Karpas-422 (cell line): ENCODE measurements around the gene PRKN. TPM values are rescaled to one million over a fixed set of nuclear protein-coding genes. Genes with fewer than 3 reads are reported as not detected.

Source experiments
- DNase-seq: peaks from one replicate; pipeline ENCODE4 v3.0.0-alpha.2; 2015
- H2AFZ ChIP-seq: fragments of 200-600 bp; sonication (generic); 2 replicates; pipeline ENCODE4 v1.6.1; 2014; ENCODE audit warnings: antibody characterized with exemption, low read length, mixed read lengths
- H3K27ac ChIP-seq: fragments of 200-600 bp; sonication (generic); 2 replicates; pipeline ENCODE4 v1.5.1; 2014; ENCODE audit warnings: mild to moderate bottlenecking, low read length, moderate library complexity
- H3K27me3 ChIP-seq: fragments of 200-600 bp; sonication (generic); 2 replicates; pipeline ENCODE4 v1.6.1; 2014; ENCODE audit warnings: low read length, mixed read lengths
- H3K36me3 ChIP-seq: fragments of 200-600 bp; sonication (generic); 2 replicates; pipeline ENCODE4 v1.6.1; 2014; ENCODE audit warnings: low read length, mixed read lengths; ENCODE audit not compliant: insufficient read depth
- H3K4me1 ChIP-seq: fragments of 200-600 bp; sonication (generic); 2 replicates; pipeline ENCODE4 v1.6.1; 2014; ENCODE audit warnings: mild to moderate bottlenecking, low read length, mixed read lengths
- H3K4me2 ChIP-seq: fragments of 200-600 bp; sonication (generic); 2 replicates; pipeline ENCODE4 v1.6.1; 2014; ENCODE audit warnings: low read length, low read depth, mild to moderate bottlenecking; ENCODE audit not compliant: poor library complexity, severe bottlenecking
- H3K4me3 ChIP-seq: fragments of 200-600 bp; sonication (generic); 2 replicates; pipeline ENCODE4 v1.5.1; 2014; ENCODE audit warnings: mild to moderate bottlenecking, antibody characterized with exemption, low read length, mixed read lengths
- H3K79me2 ChIP-seq: fragments of 200-600 bp; sonication (generic); 2 replicates; pipeline ENCODE4 v1.6.1; 2014; ENCODE audit warnings: mild to moderate bottlenecking, low read length, mixed read lengths
- H3K9ac ChIP-seq: fragments of 200-600 bp; sonication (generic); 2 replicates; pipeline ENCODE4 v1.6.0; 2014; ENCODE audit warnings: low read length
- H3K9me2 ChIP-seq: fragments of 200-600 bp; sonication (generic), shearing (Covaris generic); replicated peaks from 2 replicates; pipeline ENCODE4 v1.6.0; 2014; ENCODE audit warnings: mild to moderate bottlenecking, low read length, moderate library complexity; ENCODE audit not compliant: insufficient read depth
- H3K9me3 ChIP-seq: fragments of 300-700, 200-600 bp; sonication (generic); 2 replicates; pipeline ENCODE4 v1.6.1; 2014; ENCODE audit warnings: low read length, mixed read lengths
- H4K20me1 ChIP-seq: fragments of 200-600 bp; sonication (generic); 2 replicates; pipeline ENCODE4 v1.6.1; 2014; ENCODE audit warnings: mild to moderate bottlenecking, antibody characterized with exemption, low read length, low read depth; ENCODE audit not compliant: insufficient read depth
- total RNA-seq: library from RNA; depleted of rRNA; stranded (reverse); fragments of >200 nt; shearing (Covaris generic); gene quantifications from 2 replicates; pipeline ENCODE4 v1.2.3, GENCODE V29; 2014; ENCODE audit warnings: low replicate concordance

Gene PRKN
- total RNA-seq, 1 experiment from 2014 or later = not detected

- Histone ChIP-seq H3K4me2 (no peak overlapping the region), H3K36me3 (no peaks in the 10 kb centered on the region), H3K9ac (no peak overlapping the region), H3K9me3 (no peaks in the 10 kb centered on the region), H3K27me3 (no peaks in the 10 kb centered on the region), H3K9me2 (no peaks in the 10 kb centered on the region), H2AFZ (no peak overlapping the region), H3K4me3 (no peak overlapping the region), H3K79me2 (no peaks in the 10 kb centered on the region), H4K20me1 (no peaks in the 10 kb centered on the region), H3K4me1 (no peaks in the 10 kb centered on the region), H3K27ac (no peak overlapping the region)
- DNase-seq = peak; percentile 71
Observed at GRCh38 chr6:161660666-161661571, 1066.6 kb downstream of the PRKN start.

GRCh38 chr6:161658211-161658610, 1069.4 kb downstream of the PRKN start:
- H3K27ac ChIP-seq = no peak overlapping the region
- H3K9me3 ChIP-seq = no peaks in the 10 kb centered on the region
- DNase-seq = no peak
- no peaks in the 10 kb centered on the region for H3K27me3 ChIP-seq
- no peaks in the 10 kb centered on the region for H3K79me2 ChIP-seq
- no peaks in the 10 kb centered on the region for H3K9me2 ChIP-seq
- H3K9ac ChIP-seq = no peak overlapping the region
- no peaks in the 10 kb centered on the region for H3K36me3 ChIP-seq
- no peaks in the 10 kb centered on the region for H3K4me1 ChIP-seq
- H4K20me1 ChIP-seq = no peaks in the 10 kb centered on the region
- H3K4me2 ChIP-seq = no peak overlapping the region
- H2AFZ ChIP-seq = no peak overlapping the region
- no peak overlapping the region for H3K4me3 ChIP-seq

GRCh38 chr6:161654209-161654608, 1073.4 kb downstream of the PRKN start:
- Histone ChIP-seq H3K9me3 (no peaks in the 10 kb centered on the region), H3K4me2 (no peak overlapping the region), H2AFZ (no peak overlapping the region), H3K9ac (no peak overlapping the region), H3K9me2 (no peaks in the 10 kb centered on the region), H3K4me1 (no peaks in the 10 kb centered on the region), H3K27ac (no peak overlapping the region), H4K20me1 (no peaks in the 10 kb centered on the region), H3K36me3 (no peaks in the 10 kb centered on the region), H3K4me3 (no peak overlapping the region), H3K27me3 (no peaks in the 10 kb centered on the region), H3K79me2 (no peaks in the 10 kb centered on the region)
- DNase-seq = no peak

- Histone ChIP-seq H4K20me1 (no peaks in the 10 kb centered on the region), H3K9ac (no peak overlapping the region), H3K4me3 (no peak overlapping the region), H2AFZ (no peak overlapping the region), H3K27me3 (no peaks in the 10 kb centered on the region), H3K4me2 (no peak overlapping the region), H3K27ac (no peak overlapping the region), H3K9me3 (no peaks in the 10 kb centered on the region), H3K9me2 (no peaks in the 10 kb centered on the region), H3K4me1 (no peaks in the 10 kb centered on the region), H3K36me3 (no peaks in the 10 kb centered on the region), H3K79me2 (no peaks in the 10 kb centered on the region)
- DNase-seq = no peak
Observed at GRCh38 chr6:161651949-161652348, 1075.6 kb downstream of the PRKN start.

- Histone ChIP-seq H4K20me1 (no peaks in the 10 kb centered on the region), H3K27me3 (no peaks in the 10 kb centered on the region), H2AFZ (no peak overlapping the region), H3K4me1 (no peaks in the 10 kb centered on the region), H3K79me2 (no peaks in the 10 kb centered on the region), H3K27ac (no peak overlapping the region), H3K9ac (no peak overlapping the region), H3K4me3 (no peak overlapping the region), H3K9me2 (no peaks in the 10 kb centered on the region), H3K36me3 (no peaks in the 10 kb centered on the region), H3K9me3 (no peaks in the 10 kb centered on the region), H3K4me2 (no peak overlapping the region)
- no peak for DNase-seq
Observed at GRCh38 chr6:161649841-161650240, 1077.7 kb downstream of the PRKN start.

GRCh38 chr6:161649068-161649467, 1078.5 kb downstream of the PRKN start:
- no peaks in the 10 kb centered on the region for H3K9me3 ChIP-seq
- H3K27me3 ChIP-seq = no peaks in the 10 kb centered on the region
- H2AFZ ChIP-seq = no peak overlapping the region
- no peaks in the 10 kb centered on the region for H3K4me1 ChIP-seq
- H3K4me3 ChIP-seq = no peak overlapping the region
- no peaks in the 10 kb centered on the region for H3K79me2 ChIP-seq
- no peaks in the 10 kb centered on the region for H4K20me1 ChIP-seq
- H3K9me2 ChIP-seq = no peaks in the 10 kb centered on the region
- no peak overlapping the region for H3K27ac ChIP-seq
- no peak overlapping the region for H3K9ac ChIP-seq
- H3K4me2 ChIP-seq = no peak overlapping the region
- no peak for DNase-seq
- H3K36me3 ChIP-seq = no peaks in the 10 kb centered on the region

GRCh38 chr6:161647234-161647633, 1080.3 kb downstream of the PRKN start:
- no peaks in the 10 kb centered on the region for H3K4me1 ChIP-seq
- no peak overlapping the region for H2AFZ ChIP-seq
- no peaks in the 10 kb centered on the region for H3K27me3 ChIP-seq
- no peak overlapping the region for H3K9ac ChIP-seq
- H3K9me2 ChIP-seq = no peaks in the 10 kb centered on the region
- no peaks in the 10 kb centered on the region for H3K79me2 ChIP-seq
- no peaks in the 10 kb centered on the region for H4K20me1 ChIP-seq
- no peaks in the 10 kb centered on the region for H3K36me3 ChIP-seq
- H3K9me3 ChIP-seq = no peaks in the 10 kb centered on the region
- H3K4me3 ChIP-seq = no peak overlapping the region
- H3K4me2 ChIP-seq = no peak overlapping the region
- no peak for DNase-seq
- no peak overlapping the region for H3K27ac ChIP-seq

GRCh38 chr6:161644521-161644920, 1083.0 kb downstream of the PRKN start:
- Histone ChIP-seq H3K36me3 (no peaks in the 10 kb centered on the region), H4K20me1 (no peaks in the 10 kb centered on the region), H3K9ac (no peak overlapping the region), H3K27ac (no peak overlapping the region), H3K4me1 (no peaks in the 10 kb centered on the region), H2AFZ (no peak overlapping the region), H3K9me3 (no peaks in the 10 kb centered on the region), H3K4me3 (no peak overlapping the region), H3K79me2 (no peaks in the 10 kb centered on the region), H3K27me3 (no peaks in the 10 kb centered on the region), H3K9me2 (no peaks in the 10 kb centered on the region), H3K4me2 (no peak overlapping the region)
- no peak for DNase-seq
